ENCODE data around the gene BRINP1.
A peak's percentile ranks its signal among the peaks of the same experiment; 100 is the strongest.

BRINP1 gene

DNA sequence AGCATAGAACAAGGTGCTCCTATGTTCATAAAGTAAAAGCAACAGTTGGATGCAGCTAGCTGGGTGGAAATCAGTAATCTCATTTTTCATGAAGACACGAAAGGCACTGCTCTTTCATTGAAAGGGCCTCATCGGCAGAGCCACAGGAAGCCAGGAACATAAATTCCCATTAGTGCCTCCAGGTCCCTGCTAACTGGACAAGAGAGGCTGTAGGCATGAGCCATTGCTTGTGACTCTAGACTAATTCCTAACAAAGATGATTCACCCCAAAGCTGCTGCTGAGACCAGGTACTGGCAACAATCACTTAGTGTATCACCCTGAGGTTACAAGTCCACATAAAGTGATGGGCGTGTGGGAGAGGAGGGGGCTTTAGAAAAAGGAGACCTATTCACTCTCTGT, 141.8 kb downstream of the BRINP1 start:
- no peaks in the 10 kb centered on the region for H3K27me3 ChIP-seq (replicated peaks; ENCODE audit: control insufficient read depth, insufficient read depth, low read length)
- no peak overlapping the region for H3K4me3 ChIP-seq (ENCODE audit: low read length)
- H3K36me3 ChIP-seq (ENCODE audit: control insufficient read depth, insufficient read depth, low read length, severe bottlenecking): no peaks in the 10 kb centered on the region
- peaks cover 8% of the 10 kb centered on the region for H3K4me1 ChIP-seq (ENCODE audit: control insufficient read depth, insufficient read depth, low read length)
- H3K9ac ChIP-seq (ENCODE audit: low read length): no peak overlapping the region
- DNase-seq (ENCODE audit: low read depth): no peak
- no peaks in the 10 kb centered on the region for H3K9me3 ChIP-seq (ENCODE audit: control insufficient read depth, low read length)

DNA sequence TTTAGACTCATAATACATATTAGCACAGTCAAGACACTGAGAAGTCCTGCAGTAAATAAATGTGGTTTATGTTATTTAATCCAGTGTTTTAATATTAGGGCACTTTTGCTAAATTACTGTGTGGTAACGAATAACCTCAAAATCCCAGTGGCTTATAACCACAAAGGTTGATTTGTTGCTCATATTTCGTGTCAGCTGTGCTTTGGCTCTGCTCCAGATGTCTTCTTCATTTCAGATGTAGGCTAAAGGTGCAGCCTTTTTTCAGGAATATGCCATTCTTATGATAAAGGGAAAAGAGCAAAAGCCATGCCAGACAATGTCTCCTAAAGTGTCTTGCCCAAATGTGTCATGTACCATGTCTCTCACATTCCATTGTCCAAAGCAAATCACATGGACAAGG, 144.8 kb downstream of the BRINP1 start:
- no peak overlapping the region for H3K4me3 ChIP-seq (ENCODE audit: low read length)
- no peaks in the 10 kb centered on the region for H3K36me3 ChIP-seq (ENCODE audit: control insufficient read depth, insufficient read depth, low read length, severe bottlenecking)
- H3K27me3 ChIP-seq (replicated peaks; ENCODE audit: control insufficient read depth, insufficient read depth, low read length): no peaks in the 10 kb centered on the region
- no peak for DNase-seq (ENCODE audit: low read depth)
- peaks cover 8% of the 10 kb centered on the region for H3K4me1 ChIP-seq (ENCODE audit: control insufficient read depth, insufficient read depth, low read length)
- H3K9me3 ChIP-seq (ENCODE audit: control insufficient read depth, low read length): no peaks in the 10 kb centered on the region
- no peak overlapping the region for H3K9ac ChIP-seq (ENCODE audit: low read length)

DNA sequence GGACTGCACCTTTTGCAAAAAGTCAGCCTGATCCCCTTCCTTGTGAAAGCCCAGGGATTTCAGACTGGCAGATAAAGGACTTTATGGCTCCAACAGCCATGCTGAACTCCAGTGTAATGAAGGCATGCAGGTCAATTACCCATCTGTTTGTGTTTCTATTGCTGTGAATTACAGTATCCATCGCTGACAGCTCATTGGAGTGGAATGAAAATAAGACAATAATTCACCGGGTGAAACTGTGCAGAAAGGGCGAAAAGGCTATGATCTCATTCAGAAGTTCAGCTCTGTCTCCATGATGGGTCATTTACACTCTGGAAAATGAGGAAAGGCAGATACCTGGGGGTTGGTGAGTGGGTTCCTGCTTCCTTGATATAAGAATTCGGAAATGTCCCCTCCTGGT, 148.0 kb downstream of the BRINP1 start:
- H3K4me1 ChIP-seq (ENCODE audit: control insufficient read depth, insufficient read depth, low read length): peaks cover 19% of the 10 kb centered on the region
- no peak for DNase-seq (ENCODE audit: low read depth)
- H3K9ac ChIP-seq (ENCODE audit: low read length): no peak overlapping the region
- no peak overlapping the region for H3K4me3 ChIP-seq (ENCODE audit: low read length)
- H3K9me3 ChIP-seq (ENCODE audit: control insufficient read depth, low read length): no peaks in the 10 kb centered on the region
- no peaks in the 10 kb centered on the region for H3K36me3 ChIP-seq (ENCODE audit: control insufficient read depth, insufficient read depth, low read length, severe bottlenecking)
- no peaks in the 10 kb centered on the region for H3K27me3 ChIP-seq (replicated peaks; ENCODE audit: control insufficient read depth, insufficient read depth, low read length)

DNA sequence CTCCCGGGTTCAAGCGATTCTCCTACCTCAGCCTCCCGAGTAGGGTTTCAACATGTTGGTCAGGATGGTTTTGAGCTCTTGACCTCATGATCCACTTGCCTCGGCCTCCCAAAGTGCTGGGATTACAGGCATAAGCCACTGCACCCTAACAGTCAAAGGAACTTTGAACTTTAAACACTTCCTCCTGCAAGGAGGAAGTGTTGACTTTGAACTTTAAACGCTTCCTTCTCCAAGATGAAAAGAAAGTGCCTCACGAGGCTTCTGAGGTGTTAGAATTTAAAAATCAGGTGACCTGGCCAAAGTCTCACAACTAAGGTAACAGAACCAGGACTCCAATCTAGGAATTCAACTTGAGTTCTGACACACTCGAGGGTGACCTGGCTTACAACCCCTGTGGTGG, 150.9 kb downstream of the BRINP1 start:
- DNase-seq (ENCODE audit: low read depth): no peak
- no peaks in the 10 kb centered on the region for H3K27me3 ChIP-seq (replicated peaks; ENCODE audit: control insufficient read depth, insufficient read depth, low read length)
- peaks cover 13% of the 10 kb centered on the region for H3K4me1 ChIP-seq (ENCODE audit: control insufficient read depth, insufficient read depth, low read length)
- no peak overlapping the region for H3K9ac ChIP-seq (ENCODE audit: low read length)
- H3K4me3 ChIP-seq (ENCODE audit: low read length): no peak overlapping the region
- H3K36me3 ChIP-seq (ENCODE audit: control insufficient read depth, insufficient read depth, low read length, severe bottlenecking): no peaks in the 10 kb centered on the region
- no peaks in the 10 kb centered on the region for H3K9me3 ChIP-seq (ENCODE audit: control insufficient read depth, low read length)

DNA sequence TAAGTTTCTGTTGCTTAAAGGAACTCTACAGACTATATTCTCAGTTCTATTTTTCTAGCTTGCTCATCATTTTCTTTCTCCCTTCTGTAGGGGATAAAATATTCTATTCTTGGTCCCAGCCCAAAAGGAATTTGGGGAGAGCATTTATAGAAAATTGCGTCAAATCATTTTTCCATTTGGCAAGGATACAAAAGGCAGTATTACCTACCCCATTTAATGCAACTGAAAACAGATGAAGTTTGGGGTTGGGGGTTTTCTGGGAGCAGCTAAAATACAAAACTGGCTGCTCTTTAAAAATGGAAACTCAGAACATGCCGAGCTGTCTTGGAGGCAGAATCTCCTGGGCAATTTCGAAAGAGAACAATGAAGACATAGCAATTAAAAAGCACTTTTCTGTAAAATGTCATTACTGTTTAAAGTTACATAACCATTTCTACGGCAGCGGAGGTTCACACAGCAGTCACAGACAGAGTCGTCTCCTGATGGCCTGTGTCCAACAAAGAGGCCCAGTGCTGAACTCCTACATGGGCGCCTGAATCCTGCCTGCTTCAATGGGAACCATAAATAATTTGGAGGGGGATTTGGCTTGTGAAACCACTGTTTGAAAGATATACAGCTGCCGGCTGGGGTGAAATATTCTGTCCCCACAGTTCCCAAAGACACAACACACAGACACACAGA, 152.4 kb downstream of the BRINP1 start:
- Histone ChIP-seq H3K4me1 (ENCODE audit: control insufficient read depth, insufficient read depth, low read length) (peaks cover 13% of the 10 kb centered on the region), H3K27me3 (replicated peaks; ENCODE audit: control insufficient read depth, insufficient read depth, low read length) (no peaks in the 10 kb centered on the region), H3K9me3 (ENCODE audit: control insufficient read depth, low read length) (no peaks in the 10 kb centered on the region), H3K36me3 (ENCODE audit: control insufficient read depth, insufficient read depth, low read length, severe bottlenecking) (no peaks in the 10 kb centered on the region), H3K4me3 (ENCODE audit: low read length) (peak overlapping the region; percentile 46), H3K9ac (ENCODE audit: low read length) (no peak overlapping the region)
- no peak for DNase-seq (ENCODE audit: low read depth)

DNA sequence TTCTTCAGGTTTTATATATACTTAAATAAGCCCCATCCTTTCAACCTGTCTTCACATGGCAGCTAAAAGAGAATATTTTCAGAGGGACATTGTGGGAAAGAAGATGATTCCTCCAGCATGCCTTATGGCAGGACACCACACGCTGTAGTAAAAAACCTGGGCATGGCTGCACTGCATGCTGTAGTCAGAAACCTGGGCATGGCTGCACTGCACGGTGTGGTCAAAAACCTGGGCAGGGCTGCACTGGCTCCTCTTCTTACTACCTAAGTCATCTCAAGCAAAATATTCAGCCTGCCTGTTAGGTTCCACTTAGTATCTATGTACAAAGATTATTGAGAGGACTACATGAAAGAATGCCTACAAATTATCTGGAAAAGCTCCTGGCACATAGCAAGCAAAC, 153.6 kb downstream of the BRINP1 start:
- Histone ChIP-seq H3K36me3 (ENCODE audit: control insufficient read depth, insufficient read depth, low read length, severe bottlenecking) (no peaks in the 10 kb centered on the region), H3K9ac (ENCODE audit: low read length) (no peak overlapping the region), H3K4me1 (ENCODE audit: control insufficient read depth, insufficient read depth, low read length) (peaks cover 13% of the 10 kb centered on the region), H3K4me3 (ENCODE audit: low read length) (no peak overlapping the region), H3K9me3 (ENCODE audit: control insufficient read depth, low read length) (no peaks in the 10 kb centered on the region), H3K27me3 (replicated peaks; ENCODE audit: control insufficient read depth, insufficient read depth, low read length) (no peaks in the 10 kb centered on the region)
- DNase-seq (ENCODE audit: low read depth): no peak

DNA sequence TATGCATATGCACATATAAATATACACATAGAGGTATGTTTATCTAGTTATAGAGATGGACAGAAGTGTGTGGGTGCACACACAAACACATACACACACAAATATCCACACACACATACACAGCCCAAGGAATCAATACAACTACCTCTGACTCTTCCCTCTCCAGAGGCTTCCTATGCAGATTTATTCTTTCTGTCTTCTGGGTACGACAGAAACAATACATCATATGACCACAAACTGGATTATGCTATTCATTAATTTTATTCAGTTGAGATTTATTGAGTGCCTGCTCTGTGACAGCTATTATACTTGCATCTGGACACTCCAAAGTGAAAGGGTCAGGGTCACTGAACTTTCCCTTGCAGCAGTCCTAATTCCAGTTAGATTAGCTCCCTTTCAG, 155.8 kb downstream of the BRINP1 start:
- Histone ChIP-seq H3K36me3 (ENCODE audit: control insufficient read depth, insufficient read depth, low read length, severe bottlenecking) (no peaks in the 10 kb centered on the region), H3K9me3 (ENCODE audit: control insufficient read depth, low read length) (no peaks in the 10 kb centered on the region), H3K4me3 (ENCODE audit: low read length) (no peak overlapping the region), H3K27me3 (replicated peaks; ENCODE audit: control insufficient read depth, insufficient read depth, low read length) (no peaks in the 10 kb centered on the region), H3K9ac (ENCODE audit: low read length) (no peak overlapping the region), H3K4me1 (ENCODE audit: control insufficient read depth, insufficient read depth, low read length) (peaks cover 13% of the 10 kb centered on the region)
- no peak for DNase-seq (ENCODE audit: low read depth)

DNA sequence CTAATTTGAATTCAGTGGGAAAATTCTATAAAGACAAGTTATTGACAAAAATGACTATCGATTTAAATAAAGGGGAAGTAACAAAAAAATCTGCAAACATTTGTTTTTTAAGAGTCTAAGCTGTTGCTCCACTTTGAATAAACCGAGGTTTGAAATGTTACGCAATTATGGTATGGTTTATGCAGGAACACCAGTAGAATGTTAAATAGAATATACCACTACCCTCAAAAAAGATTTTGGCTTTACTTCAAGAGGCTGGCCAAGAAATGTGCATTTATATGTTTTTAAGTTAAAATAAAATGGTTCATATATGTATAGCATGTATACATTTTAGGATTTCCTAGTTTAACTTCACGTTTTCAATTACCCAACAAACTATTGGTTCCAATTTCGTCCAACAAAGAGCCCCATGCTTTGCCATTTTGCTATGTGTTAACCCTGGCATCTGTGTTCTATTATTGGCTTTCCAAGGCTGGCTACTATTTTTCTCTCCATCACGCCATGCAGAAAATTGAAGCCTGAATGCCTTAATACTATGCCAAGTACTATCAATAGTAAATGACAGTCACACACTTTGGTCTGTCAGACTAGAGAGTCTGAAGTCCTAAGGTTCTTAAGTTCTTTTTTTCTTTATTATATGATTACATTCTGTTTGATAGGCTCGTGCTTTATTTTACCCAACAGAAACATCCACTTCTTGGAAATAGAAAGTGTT, 171.2 kb downstream of the BRINP1 start:
- Histone ChIP-seq H3K4me1 (ENCODE audit: control insufficient read depth, insufficient read depth, low read length) (no peaks in the 10 kb centered on the region), H3K27me3 (replicated peaks; ENCODE audit: control insufficient read depth, insufficient read depth, low read length) (no peaks in the 10 kb centered on the region), H3K9me3 (ENCODE audit: control insufficient read depth, low read length) (no peaks in the 10 kb centered on the region), H3K36me3 (ENCODE audit: control insufficient read depth, insufficient read depth, low read length, severe bottlenecking) (no peaks in the 10 kb centered on the region), H3K4me3 (ENCODE audit: low read length) (no peak overlapping the region), H3K9ac (ENCODE audit: low read length) (no peak overlapping the region)
- no peak for DNase-seq (ENCODE audit: low read depth)

DNA sequence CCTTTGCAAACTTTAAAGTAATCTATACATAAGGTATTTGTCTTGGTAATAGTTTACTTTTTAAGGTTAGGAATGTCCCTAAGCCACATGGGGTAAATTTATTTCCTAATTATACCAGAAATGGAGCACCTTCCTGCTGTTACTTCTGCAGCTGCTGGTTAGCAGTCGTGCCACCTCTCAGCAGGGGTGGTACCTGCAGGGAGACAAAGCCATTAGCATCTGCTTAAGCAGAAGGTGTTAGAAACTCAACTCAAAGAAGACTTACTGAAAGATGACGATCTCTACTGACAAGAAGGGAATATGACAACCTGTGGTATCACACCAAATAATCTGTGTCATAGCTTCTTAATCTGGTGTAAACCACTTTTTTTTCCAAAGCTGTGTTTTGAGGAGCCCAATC, 173.7 kb downstream of the BRINP1 start:
- H3K36me3 ChIP-seq (ENCODE audit: control insufficient read depth, insufficient read depth, low read length, severe bottlenecking): no peaks in the 10 kb centered on the region
- H3K9ac ChIP-seq (ENCODE audit: low read length): no peak overlapping the region
- H3K27me3 ChIP-seq (replicated peaks; ENCODE audit: control insufficient read depth, insufficient read depth, low read length): no peaks in the 10 kb centered on the region
- H3K9me3 ChIP-seq (ENCODE audit: control insufficient read depth, low read length): no peaks in the 10 kb centered on the region
- DNase-seq (ENCODE audit: low read depth): no peak
- no peaks in the 10 kb centered on the region for H3K4me1 ChIP-seq (ENCODE audit: control insufficient read depth, insufficient read depth, low read length)
- no peak overlapping the region for H3K4me3 ChIP-seq (ENCODE audit: low read length)

DNA sequence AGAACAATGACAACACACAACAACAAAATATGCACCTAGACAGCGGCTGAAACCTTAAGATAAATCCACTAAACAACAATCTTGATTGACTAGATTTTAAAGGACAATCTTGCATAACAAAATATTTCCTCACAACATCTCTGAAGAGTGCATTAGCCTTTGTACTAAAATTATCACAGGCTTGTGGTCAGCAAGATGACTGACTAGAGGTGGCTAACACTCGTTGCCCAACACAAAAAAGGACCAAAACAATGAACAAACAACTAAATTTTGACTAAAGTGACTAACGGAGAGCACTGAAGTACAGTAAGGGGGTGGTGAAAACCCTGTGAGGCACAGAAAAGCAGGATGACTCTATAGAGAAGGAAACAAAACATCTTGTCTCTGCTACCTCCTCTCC, 183.9 kb downstream of the BRINP1 start:
- DNase-seq (ENCODE audit: low read depth): no peak
- Histone ChIP-seq H3K4me3 (ENCODE audit: low read length) (no peak overlapping the region), H3K9ac (ENCODE audit: low read length) (no peak overlapping the region), H3K9me3 (ENCODE audit: control insufficient read depth, low read length) (no peaks in the 10 kb centered on the region), H3K27me3 (replicated peaks; ENCODE audit: control insufficient read depth, insufficient read depth, low read length) (no peaks in the 10 kb centered on the region), H3K36me3 (ENCODE audit: control insufficient read depth, insufficient read depth, low read length, severe bottlenecking) (no peaks in the 10 kb centered on the region), H3K4me1 (ENCODE audit: control insufficient read depth, insufficient read depth, low read length) (peaks cover 26% of the 10 kb centered on the region)

DNA sequence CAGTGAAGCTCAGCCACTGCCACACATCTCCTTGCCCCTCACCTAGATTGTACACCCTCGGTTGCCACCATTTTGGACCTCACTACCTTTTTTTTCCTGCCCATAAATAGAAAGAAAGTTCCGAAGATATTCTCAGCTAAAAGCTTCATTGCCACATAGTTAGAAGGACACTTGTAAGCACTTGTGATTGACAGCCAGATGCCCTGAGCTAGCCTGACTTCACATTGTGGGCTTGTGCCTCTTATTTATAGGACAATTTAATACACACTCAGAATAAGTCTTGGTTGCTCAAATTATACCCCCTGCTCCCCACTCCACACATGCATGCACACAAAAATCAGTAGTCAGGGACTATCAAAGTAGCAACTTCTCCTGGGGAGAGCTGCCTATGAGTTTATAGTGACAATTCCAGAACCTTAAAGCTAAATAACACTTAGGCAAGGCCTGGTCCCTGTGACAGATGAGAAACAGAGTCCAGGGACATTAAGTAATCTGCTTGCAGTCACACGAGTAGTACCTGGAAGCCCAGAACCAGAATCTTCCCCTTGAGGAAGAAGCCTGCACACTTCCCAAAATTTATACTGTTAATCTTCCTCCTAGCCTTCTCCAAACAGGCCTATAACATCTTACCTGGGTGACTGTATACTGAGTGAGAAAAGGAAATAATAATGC, 184.8 kb downstream of the BRINP1 start:
- H3K4me1 ChIP-seq (ENCODE audit: control insufficient read depth, insufficient read depth, low read length): peaks cover 26% of the 10 kb centered on the region
- H3K9ac ChIP-seq (ENCODE audit: low read length): no peak overlapping the region
- no peaks in the 10 kb centered on the region for H3K27me3 ChIP-seq (replicated peaks; ENCODE audit: control insufficient read depth, insufficient read depth, low read length)
- H3K36me3 ChIP-seq (ENCODE audit: control insufficient read depth, insufficient read depth, low read length, severe bottlenecking): no peaks in the 10 kb centered on the region
- DNase-seq (ENCODE audit: low read depth): no peak
- no peak overlapping the region for H3K4me3 ChIP-seq (ENCODE audit: low read length)
- no peaks in the 10 kb centered on the region for H3K9me3 ChIP-seq (ENCODE audit: control insufficient read depth, low read length)

Data from adipocyte (in vitro differentiated cells).